ENCODE data around the gene REXO5. TPM values are rescaled to one million over a fixed set of nuclear protein-coding genes. Genes with fewer than 3 reads are reported as not detected.

Gene REXO5
- total RNA-seq, 4 donors from 2014 or later = 4.1 to 17.5 (median 6.4) TPM

- intact Hi-C loops (cut with DNase I; ENCODE audit: low total_unique reads) = loop anchor here (5.0 kb wide), 1 partner anchor 49 kb away; the partner anchor contains the start of genes DCUN1D3 and LYRM1
- Histone ChIP-seq H3K4me1 (peaks cover 3 to 28% (median 19%) of the 10 kb centered on the region in 4 donors), H3K27me3 (no peaks in the 10 kb centered on the region), H3K9me3 (no peaks in the 10 kb centered on the region), H3K27ac (no peak overlapping the region), H3K4me3 (no peak overlapping the region), H3K36me3 (no peaks in the 10 kb centered on the region)
- TF ChIP-seq EP300 (IDR thresholded peaks at IDR 0.05; ENCODE audit: low read depth) (no peak), CTCF (IDR thresholded peaks at IDR 0.05) (no peak), POLR2AphosphoS5 (IDR thresholded peaks at IDR 0.05) (no peak), POLR2A (IDR thresholded peaks at IDR 0.05) (no peak)
- WGBS, 2 donors (ENCODE audit: low coverage in 1 of 2) = 93% methylated on average over 4 to 5 of the region's 5 CpGs
- no peak for DNase-seq
- in situ Hi-C loops (cut with MboI; ENCODE audit: low pct_ligation_motif_present in 1 of 4, low pct_unique_long_range_greater_than_20kb in 1 of 4, low sequenced_read_pairs in 3 of 4) = loop anchor here in 2 of 4 donors (5.0 kb wide), 3 partner anchors 49 to 234 kb away; partner anchors contain the start of genes DCUN1D3 (in 1 of the 2) and LYRM1 (in 1 of the 2)
Measured at GRCh38 chr16:20853143-20853542, 46.8 kb downstream of the REXO5 start.

- H3K9me3 ChIP-seq = no peaks in the 10 kb centered on the region
- no peaks in the 10 kb centered on the region for H3K36me3 ChIP-seq
- peaks cover 3 to 28% (median 19%) of the 10 kb centered on the region in 4 donors for H3K4me1 ChIP-seq
- no peaks in the 10 kb centered on the region for H3K27me3 ChIP-seq
- H3K4me3 ChIP-seq = no peak overlapping the region
- in situ Hi-C loops (cut with MboI; ENCODE audit: low pct_ligation_motif_present in 1 of 4, low pct_unique_long_range_greater_than_20kb in 1 of 4, low sequenced_read_pairs in 3 of 4) (loop anchor here in 2 of 4 donors (5.0 kb wide), 3 partner anchors 48 to 233 kb away; partner anchors contain the start of genes DCUN1D3 (in 1 of the 2) and LYRM1 (in 1 of the 2)), intact Hi-C loops (cut with DNase I; ENCODE audit: low total_unique reads) (loop anchor here (5.0 kb wide), 1 partner anchor 48 kb away; the partner anchor contains the start of genes DCUN1D3 and LYRM1)
- H3K27ac ChIP-seq = no peak overlapping the region
- TF ChIP-seq POLR2AphosphoS5 (IDR thresholded peaks at IDR 0.05) = no peak
- TF ChIP-seq POLR2A (IDR thresholded peaks at IDR 0.05) = no peak
- TF ChIP-seq CTCF (IDR thresholded peaks at IDR 0.05) = no peak
- TF ChIP-seq EP300 (IDR thresholded peaks at IDR 0.05; ENCODE audit: low read depth) = no peak
- WGBS, 2 donors (ENCODE audit: low coverage in 1 of 2) = 86 to 92% methylated on average over 2 to 3 of the region's 3 CpGs
- no peak for DNase-seq
Measured at GRCh38 chr16:20853981-20854620, 47.8 kb downstream of the REXO5 start.

GRCh38 chr16:20854963-20855362, 48.6 kb downstream of the REXO5 start:
- DNase-seq = no peak
- peaks cover 2 to 25% (median 19%) of the 10 kb centered on the region in 4 donors for H3K4me1 ChIP-seq
- no peak for TF ChIP-seq POLR2A (IDR thresholded peaks at IDR 0.05)
- in situ Hi-C loops (cut with MboI; ENCODE audit: low pct_ligation_motif_present in 1 of 4, low pct_unique_long_range_greater_than_20kb in 1 of 4, low sequenced_read_pairs in 3 of 4) (loop anchor here in 2 of 4 donors (5.0 kb wide), 3 partner anchors 47 to 232 kb away; partner anchors contain the start of genes DCUN1D3 (in 1 of the 2) and LYRM1 (in 1 of the 2)), intact Hi-C loops (cut with DNase I; ENCODE audit: low total_unique reads) (loop anchor here (5.0 kb wide), 1 partner anchor 47 kb away; the partner anchor contains the start of genes DCUN1D3 and LYRM1)
- no peak overlapping the region for H3K4me3 ChIP-seq
- H3K27ac ChIP-seq = no peak overlapping the region
- H3K27me3 ChIP-seq = no peaks in the 10 kb centered on the region
- H3K36me3 ChIP-seq = no peaks in the 10 kb centered on the region
- H3K9me3 ChIP-seq = no peaks in the 10 kb centered on the region
- WGBS, 2 donors (ENCODE audit: low coverage in 1 of 2) = 89 to 100% methylated on average over 2 of the region's 2 CpGs

GRCh38 chr16:20857281-20857680, 51.0 kb downstream of the REXO5 start:
- Histone ChIP-seq H3K4me1 (peaks cover 0 to 2% (median 0%) of the 10 kb centered on the region in 4 donors), H3K27ac (no peak overlapping the region), H3K9me3 (no peaks in the 10 kb centered on the region), H3K4me3 (no peak overlapping the region), H3K27me3 (no peaks in the 10 kb centered on the region), H3K36me3 (peaks cover 0 to 8% (median 0%) of the 10 kb centered on the region in 4 donors)
- WGBS, 2 donors (ENCODE audit: low coverage in 1 of 2) = 83 to 100% methylated on average over 2 of the region's 2 CpGs
- TF ChIP-seq POLR2AphosphoS5 (IDR thresholded peaks at IDR 0.05) (no peak), CTCF (IDR thresholded peaks at IDR 0.05) (no peak), EP300 (IDR thresholded peaks at IDR 0.05; ENCODE audit: low read depth) (no peak), POLR2A (IDR thresholded peaks at IDR 0.05) (no peak)
- intact Hi-C loops (cut with DNase I; ENCODE audit: low total_unique reads) = no loop called here
- DNase-seq = no peak
- in situ Hi-C loops (cut with MboI; ENCODE audit: low pct_ligation_motif_present in 1 of 4, low pct_unique_long_range_greater_than_20kb in 1 of 4, low sequenced_read_pairs in 3 of 4) = no loop called here
